Amniotic epithelial cell (primary cell): Measurements from ENCODE around the gene AGBL5.

Experiments used
- DNase-seq: peaks from one replicate; pipeline ENCODE4 v3.0.0-alpha.2; 2010; ENCODE audit warnings: low read depth

AGBL5 gene

GRCh38 chr2:27023740-27024139 is 27.7 kb upstream of the AGBL5 start:
- DNase-seq = no peak

DNA sequence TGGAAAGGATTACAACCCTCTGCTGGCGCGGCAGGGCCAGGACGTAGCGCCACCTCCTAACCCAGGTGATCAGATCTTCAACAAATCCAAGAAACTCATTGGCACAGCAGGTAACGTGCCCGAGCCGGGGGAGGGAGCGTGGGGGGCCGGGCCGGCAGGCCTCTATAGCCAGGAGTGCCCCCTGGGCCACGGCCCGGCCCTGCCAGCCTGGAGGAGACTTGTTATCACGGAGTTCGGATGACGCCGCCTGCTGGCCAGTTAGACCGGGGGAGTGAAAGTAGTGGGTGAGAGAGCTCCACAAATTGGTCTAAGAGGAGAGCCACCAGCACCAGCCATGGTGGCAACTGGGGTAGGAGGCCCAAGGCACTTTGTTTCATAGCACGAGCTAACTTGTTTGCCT is 27.3 kb upstream of the AGBL5 start:
- DNase-seq = no peak

DNA sequence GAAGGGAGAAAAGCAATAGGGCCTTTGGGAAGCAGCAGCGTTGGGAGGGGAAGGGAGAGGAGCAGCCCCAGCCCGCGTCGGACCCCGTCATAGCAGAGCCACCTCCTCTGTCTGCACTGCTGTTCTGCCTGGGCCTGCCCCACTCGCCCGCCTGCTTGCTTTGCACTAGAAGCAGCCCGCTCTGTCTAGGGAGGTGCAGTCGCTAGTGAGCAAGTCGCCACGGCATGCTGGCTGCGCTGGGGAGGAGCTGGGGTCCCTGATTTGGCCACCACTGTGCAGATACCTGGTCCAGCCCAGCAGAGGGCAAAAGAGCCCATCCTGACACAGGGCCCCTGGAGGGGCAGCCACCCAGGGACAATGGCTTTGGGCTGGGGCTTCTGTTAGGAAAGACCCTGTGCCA is 26.7 kb upstream of the AGBL5 start:
- DNase-seq = no peak

DNA sequence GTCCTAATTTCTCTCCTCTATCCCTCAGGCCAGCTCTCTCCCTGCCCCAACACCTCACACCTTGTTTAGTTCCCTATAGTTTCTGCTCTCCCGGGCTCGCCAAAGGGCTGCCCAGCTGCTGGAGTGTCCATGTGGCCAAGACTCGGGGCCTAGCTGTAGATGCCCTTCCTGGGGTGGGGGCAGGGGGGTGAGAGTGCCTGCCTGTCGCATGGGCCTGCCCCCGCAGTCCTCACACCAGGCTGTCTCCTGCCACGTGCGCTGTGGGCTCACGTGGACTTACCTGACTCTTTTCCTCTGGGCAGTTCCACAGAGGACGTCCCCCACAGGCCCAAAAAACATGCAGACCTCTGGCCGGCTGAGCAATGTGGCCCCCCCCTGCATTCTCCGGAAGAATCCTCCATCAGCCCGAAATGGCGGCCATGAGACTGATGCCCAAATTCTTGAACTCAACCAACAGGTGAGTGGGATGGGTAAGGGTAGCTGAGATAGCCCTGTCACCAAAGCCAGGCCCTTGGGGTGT is 26.1 kb upstream of the AGBL5 start:
- DNase-seq = no peak

DNA sequence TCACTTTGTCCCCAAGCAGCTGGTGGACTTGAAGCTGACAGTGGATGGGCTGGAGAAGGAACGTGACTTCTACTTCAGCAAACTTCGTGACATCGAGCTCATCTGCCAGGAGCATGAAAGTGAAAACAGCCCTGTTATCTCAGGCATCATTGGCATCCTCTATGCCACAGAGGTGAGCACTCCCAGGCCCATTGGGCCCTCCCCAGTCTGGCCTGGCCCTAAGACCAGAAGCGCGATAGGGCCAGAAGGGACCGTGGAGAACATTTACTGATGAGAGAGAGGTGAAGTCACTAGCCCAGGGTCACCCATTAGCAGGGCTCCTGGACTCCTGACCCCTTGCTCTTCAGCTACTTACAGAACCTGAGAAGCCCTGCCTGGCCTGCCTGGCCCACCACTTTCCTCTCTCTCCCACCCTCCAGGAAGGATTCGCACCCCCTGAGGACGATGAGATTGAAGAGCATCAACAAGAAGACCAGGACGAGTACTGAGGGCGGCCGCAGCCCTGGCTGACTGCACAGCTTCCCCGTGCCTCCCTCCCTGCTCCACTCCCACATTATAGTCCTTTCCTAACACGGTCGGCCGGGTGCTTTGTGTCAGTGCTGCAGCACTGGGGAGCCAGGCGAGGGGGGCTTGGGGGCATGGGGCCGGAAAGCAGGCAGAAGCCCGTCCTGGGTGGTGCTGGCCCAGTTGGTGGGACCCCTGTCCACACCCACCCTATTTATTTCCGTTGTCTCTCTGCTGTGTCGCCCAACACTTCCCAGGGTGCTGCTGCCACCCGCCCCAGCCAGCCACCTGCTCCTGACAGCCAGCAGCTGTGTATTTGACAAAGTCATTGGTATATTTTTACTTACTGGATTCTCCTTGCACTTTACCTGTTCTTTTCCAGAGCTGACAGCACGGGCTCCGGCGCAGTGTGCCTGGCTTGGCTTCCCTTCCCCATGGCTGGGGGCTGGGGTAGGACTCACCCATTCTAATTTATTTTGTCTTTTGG is 25.3 kb upstream of the AGBL5 start:
- DNase-seq = no peak

DNA sequence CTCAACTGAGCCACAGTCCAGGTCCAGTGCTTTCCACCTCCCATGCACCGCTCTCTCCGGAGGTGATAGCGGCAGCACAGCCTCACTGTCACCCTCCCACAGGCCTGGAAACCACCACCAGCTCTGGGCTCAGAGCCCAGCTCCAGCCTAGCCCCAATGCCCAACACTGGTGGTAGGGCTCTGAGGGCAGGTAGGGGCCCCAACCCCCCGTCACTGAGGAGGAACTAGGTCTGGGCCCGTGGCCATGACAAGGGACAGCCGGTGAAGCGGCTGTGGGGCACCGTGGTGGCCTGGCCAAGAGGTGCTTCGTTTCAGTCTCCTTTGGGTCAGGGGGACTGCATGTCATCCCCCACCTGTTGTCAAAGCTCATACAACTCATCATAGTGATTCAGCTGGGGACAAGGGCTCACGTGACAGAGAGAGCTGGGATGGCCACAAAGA is 24.2 kb upstream of the AGBL5 start:
- no peak for DNase-seq

DNA sequence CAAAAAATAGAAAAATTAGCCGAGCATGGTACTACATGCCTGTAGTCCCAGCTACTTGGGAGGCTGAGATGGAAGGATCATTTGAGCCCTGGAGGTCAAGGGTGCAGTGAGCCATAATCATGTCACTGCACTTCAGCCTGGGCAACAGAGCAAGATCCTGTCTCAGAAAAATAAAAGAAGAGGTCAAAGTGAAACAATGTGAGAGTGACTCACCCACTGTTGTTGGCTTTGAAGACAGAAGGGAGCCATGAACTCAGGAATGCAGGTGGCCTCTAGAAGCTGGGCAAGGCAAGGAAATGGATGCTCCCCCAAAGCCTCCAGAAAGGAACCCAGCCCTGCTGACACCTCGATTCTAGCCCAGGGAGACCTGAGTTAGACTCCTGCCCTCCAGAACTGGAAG is 22.4 kb upstream of the AGBL5 start:
- no peak for DNase-seq

GRCh38 chr2:27032495-27033252 is 18.8 kb upstream of the AGBL5 start, which contains the start of gene TMEM214:
Gene TMEM214 (plus strand): TSS chr2:27032965. CDS start chr2:27033016, 51 bp downstream.
- peak; percentile 82 for DNase-seq

DNA sequence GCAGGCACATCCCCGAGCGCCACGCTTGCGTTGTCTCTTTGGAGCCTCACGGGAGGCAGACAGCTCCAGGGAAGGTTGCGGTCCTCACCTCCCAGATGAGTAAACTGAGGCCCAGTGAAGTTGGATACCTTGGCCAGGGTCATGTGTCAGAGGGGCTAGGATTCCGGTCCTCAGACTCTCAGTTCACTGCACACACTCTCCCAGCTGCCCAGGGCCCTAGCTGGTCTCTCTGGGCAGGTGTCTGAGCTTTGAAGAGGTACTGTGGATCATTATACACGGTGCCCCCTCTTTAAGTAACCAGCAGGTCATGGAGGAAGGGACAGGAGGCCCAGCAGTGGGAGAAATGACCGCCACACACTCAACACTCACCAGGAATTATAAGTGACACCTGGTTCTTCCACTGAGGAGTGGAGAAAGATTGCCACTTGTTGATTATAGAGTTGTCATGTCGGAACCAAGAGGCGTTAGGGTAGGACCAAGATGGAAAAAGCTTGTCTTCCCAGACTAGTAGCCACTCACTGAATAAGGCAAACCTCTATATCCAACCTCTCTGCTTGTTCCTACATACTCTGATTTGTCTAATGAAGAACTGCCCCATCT is 18.1 kb upstream of the AGBL5 start:
- no peak for DNase-seq

DNA sequence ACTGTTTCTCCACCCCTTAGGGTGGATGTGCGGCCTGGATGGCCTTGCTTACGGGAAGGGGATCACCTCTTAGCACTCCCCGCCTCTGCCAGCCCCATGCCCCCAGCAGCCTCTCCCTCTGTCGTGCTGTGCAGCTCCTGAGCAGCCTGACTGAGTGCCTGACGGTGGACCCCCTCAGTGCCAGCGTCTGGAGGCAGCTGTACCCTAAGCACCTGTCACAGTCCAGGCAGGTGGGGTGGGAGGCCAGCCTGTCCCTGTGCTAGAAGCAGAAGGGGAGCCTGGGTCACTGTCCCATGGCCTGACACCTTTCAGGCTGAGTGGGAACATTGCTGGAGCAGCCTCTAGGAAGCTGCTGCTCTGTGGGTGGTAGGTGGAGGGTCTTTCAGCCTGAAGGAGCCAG is 13.5 kb upstream of the AGBL5 start:
- DNase-seq = no peak

DNA sequence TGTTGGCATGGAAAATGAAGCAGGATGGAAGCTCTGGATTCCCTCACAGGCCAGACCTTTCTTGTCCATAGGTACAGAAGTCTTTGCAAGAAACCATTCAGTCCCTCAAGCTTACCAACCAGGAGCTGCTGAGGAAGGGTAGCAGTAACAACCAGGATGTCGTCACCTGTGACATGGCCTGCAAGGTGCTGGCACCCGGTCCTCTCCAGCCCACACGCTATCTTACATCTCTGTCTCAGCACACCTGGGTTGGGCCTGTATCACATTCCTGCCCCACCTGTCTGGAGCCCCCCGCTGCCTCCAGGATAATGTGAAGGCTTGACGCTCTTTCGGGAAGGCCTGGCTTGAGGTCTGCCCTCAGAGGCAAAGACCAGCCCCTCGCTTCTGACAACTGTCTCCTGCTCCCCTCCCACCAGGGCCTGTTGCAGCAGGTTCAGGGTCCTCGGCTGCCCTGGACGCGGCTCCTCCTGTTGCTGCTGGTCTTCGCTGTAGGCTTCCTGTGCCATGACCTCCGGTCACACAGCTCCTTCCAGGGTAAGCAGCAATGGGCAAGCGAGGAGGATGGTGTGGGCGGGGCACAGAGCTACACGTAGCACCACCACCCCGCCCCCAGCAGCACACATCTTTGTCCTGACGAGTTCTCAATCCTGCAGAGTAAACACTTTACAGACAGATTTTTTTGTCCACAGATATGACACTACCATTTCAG is 12.7 kb upstream of the AGBL5 start:
- no peak for DNase-seq

DNA sequence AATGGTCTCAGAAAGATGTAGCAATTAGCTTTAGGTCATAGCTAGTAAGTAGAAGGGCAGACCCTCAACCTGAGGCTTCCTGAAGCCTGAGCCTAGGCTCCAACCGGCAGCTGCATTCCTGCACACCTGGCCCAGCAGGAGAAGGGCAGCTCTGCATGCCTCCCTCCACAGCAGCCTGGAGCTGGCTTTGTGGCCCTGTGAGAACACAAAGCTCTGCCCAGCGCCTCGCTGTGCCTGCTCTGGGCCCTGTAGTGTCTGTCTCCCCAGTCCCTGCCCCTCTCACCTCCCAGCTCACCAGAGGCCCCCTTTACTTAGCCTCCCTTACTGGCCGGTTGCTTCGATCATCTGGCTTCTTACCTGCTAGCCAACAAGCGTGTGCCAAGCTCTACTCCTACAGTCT is 12.0 kb upstream of the AGBL5 start:
- DNase-seq = no peak

DNA sequence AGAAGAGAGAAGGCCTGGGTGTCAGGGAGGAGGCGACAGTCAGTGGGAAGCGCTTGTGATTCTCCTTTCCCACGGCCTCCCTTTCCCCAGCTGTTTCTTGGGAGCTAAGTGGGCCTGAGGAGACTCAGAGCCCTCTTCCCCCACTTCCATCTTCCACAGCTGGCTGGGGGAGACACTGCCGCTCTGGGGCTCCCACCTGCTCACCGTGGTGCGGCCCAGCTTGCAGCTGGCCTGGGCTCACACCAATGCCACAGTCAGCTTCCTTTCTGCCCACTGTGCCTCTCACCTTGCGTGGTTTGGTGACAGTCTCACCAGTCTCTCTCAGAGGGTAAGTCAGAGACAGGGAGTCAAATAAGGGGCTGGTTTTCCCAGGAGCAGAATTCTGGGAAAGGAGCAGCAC is 11.6 kb upstream of the AGBL5 start:
- no peak for DNase-seq

- no peak for DNase-seq
Observed at GRCh38 chr2:27040282-27040681, 11.2 kb upstream of the AGBL5 start.

DNA sequence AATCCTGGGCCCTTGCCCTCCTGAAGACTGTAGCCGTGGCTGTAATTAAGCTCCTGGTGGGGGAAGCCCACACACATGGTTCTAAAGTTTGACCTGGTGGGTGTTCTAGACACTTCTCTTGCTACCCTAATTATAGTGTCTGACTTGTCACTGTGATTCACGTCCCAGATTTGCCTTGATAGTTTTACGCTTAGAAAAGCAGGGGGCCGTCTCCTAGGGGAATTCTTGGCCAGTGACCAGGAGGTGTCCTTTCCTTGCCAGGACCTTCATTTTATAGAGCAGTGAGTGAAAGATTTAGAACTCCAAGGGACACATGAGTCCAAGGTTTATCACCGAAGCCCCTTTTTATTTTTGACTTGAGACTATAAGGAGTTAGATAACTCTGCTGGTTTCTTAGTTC is 9.7 kb upstream of the AGBL5 start:
- no peak for DNase-seq

- DNase-seq = no peak
Observed at GRCh38 chr2:27042159-27042661, 9.3 kb upstream of the AGBL5 start.

- peak; percentile 24 for DNase-seq
Observed at GRCh38 chr2:27042985-27043634, 8.4 kb upstream of the AGBL5 start.

GRCh38 chr2:27049422-27050280 is 1.8 kb upstream of the AGBL5 start:
- DNase-seq = no peak

- DNase-seq = peak; percentile 95
Observed at GRCh38 chr2:27050281-27050995, 1.0 kb upstream of the AGBL5 start.
